Cardiac muscle cell (in vitro differentiated cells and primary cell): ENCODE results near the gene EGFL8. TPM values are rescaled to one million over a fixed set of nuclear protein-coding genes. Genes with fewer than 3 reads are reported as not detected.

Source experiments
- DNase-seq, 2 donors: peaks; one replicate each; pipeline versions ENCODE4 v3.0.0 to v3.0.0-alpha.2; 2010 to 2017; ENCODE audit warnings: low read depth in 1 of 2, low spot score in 1 of 2
- H3K27ac ChIP-seq: fragments of 200-600 bp; sonication (generic); 2 replicates; pipeline ENCODE4 v1.5.1; 2016
- H3K27me3 ChIP-seq: fragments of 200-600 bp; sonication (generic); 2 replicates; pipeline ENCODE4 v1.6.0; 2016; ENCODE audit warnings: control low read depth
- H3K36me3 ChIP-seq: fragments of 200-600 bp; sonication (generic); 2 replicates; pipeline ENCODE4 v1.5.1; 2016; ENCODE audit warnings: control low read depth
- H3K4me1 ChIP-seq: fragments of 200-600 bp; sonication (generic); 2 replicates; pipeline ENCODE4 v1.8.1; 2017; ENCODE audit warnings: low read depth, mild to moderate bottlenecking, mixed run types
- H3K4me3 ChIP-seq: fragments of 200-600 bp; sonication (generic); 2 replicates; pipeline ENCODE4 v1.5.1; 2016; ENCODE audit warnings: mild to moderate bottlenecking
- H3K9me3 ChIP-seq: fragments of 200-600 bp; sonication (generic); 2 replicates; pipeline ENCODE4 v1.5.1; 2017; ENCODE audit warnings: low read depth, mild to moderate bottlenecking, control low read depth
- CTCF ChIP-seq: IDR thresholded peaks from 2 replicates; pipeline ENCODE4 v1.5.1; 2012; ENCODE audit warnings: low read depth, mild to moderate bottlenecking, low read length
- polyA plus RNA-seq: library from polyadenylated mRNA; unstranded; fragments of >200 nt; fragmentation: Nextera tagmentation; extraction: Ambion mirVana; gene quantifications from 2 replicates; pipeline ENCODE4 v1.2.1, GENCODE V29; 2016
- total RNA-seq: library from RNA; depleted of rRNA; stranded (reverse); fragments of >200 nt; gene quantifications from 2 replicates; pipeline ENCODE4 v1.2.3, GENCODE V29; 2016

Gene EGFL8
- total and polyA plus RNA-seq, 2 experiments from 2014 or later: 15.2 to 18.7 TPM

GRCh38 chr6:32167154-32167760 lies 2.9 kb downstream of the EGFL8 start:
- Histone ChIP-seq H3K4me1 (peaks cover 26% of the 10 kb centered on the region), H3K27me3 (no peaks in the 10 kb centered on the region), H3K4me3 (no peak overlapping the region), H3K27ac (peak overlapping the region; percentile 95), H3K36me3 (peaks cover 5% of the 10 kb centered on the region), H3K9me3 (no peaks in the 10 kb centered on the region)
- no peak for TF ChIP-seq CTCF
- no peak for DNase-seq

- Histone ChIP-seq H3K36me3 (peaks cover 5% of the 10 kb centered on the region), H3K27ac (peak overlapping the region; percentile 95), H3K9me3 (no peaks in the 10 kb centered on the region), H3K27me3 (no peaks in the 10 kb centered on the region), H3K4me1 (peaks cover 26% of the 10 kb centered on the region), H3K4me3 (no peak overlapping the region)
- TF ChIP-seq CTCF: no peak
- DNase-seq: peak; percentile 41 to 84
These were observed 3.4 kb downstream of the EGFL8 start for GRCh38 chr6:32167761-32168262.

- no peak for TF ChIP-seq CTCF
- no peak overlapping the region for H3K4me3 ChIP-seq
- H3K27ac ChIP-seq: peak overlapping the region; percentile 95
- H3K27me3 ChIP-seq: no peaks in the 10 kb centered on the region
- no peaks in the 10 kb centered on the region for H3K9me3 ChIP-seq
- peaks cover 26% of the 10 kb centered on the region for H3K4me1 ChIP-seq
- peaks cover 5% of the 10 kb centered on the region for H3K36me3 ChIP-seq
- DNase-seq: no peak
These were observed 4.0 kb downstream of the EGFL8 start for GRCh38 chr6:32168350-32168749.

- peak in 1 of 2 donors; percentile 47 for DNase-seq
- Histone ChIP-seq H3K9me3 (no peaks in the 10 kb centered on the region), H3K27me3 (no peaks in the 10 kb centered on the region), H3K36me3 (peaks cover 5% of the 10 kb centered on the region), H3K27ac (peak overlapping the region; percentile 95), H3K4me1 (peaks cover 26% of the 10 kb centered on the region), H3K4me3 (no peak overlapping the region)
- TF ChIP-seq CTCF: no peak
These were observed 4.6 kb downstream of the EGFL8 start for GRCh38 chr6:32168807-32169591.

GRCh38 chr6:32170294-32170693 lies 5.9 kb downstream of the EGFL8 start:
- no peak overlapping the region for H3K4me3 ChIP-seq
- DNase-seq: no peak
- peaks cover 33% of the 10 kb centered on the region for H3K4me1 ChIP-seq
- TF ChIP-seq CTCF: no peak
- H3K27ac ChIP-seq: peak overlapping the region; percentile 95
- peaks cover 5% of the 10 kb centered on the region for H3K36me3 ChIP-seq
- no peaks in the 10 kb centered on the region for H3K9me3 ChIP-seq
- H3K27me3 ChIP-seq: no peaks in the 10 kb centered on the region
